ENCODE results near the gene LY6G6D. TPM values are rescaled to one million over a fixed set of nuclear protein-coding genes. Genes with fewer than 3 reads are reported as not detected.

The LY6G6D gene
- total RNA-seq, 3 donors from 2014 or later: not detected

- Mint-ChIP-seq H3K4me1 (ENCODE audit: low read depth) (peaks cover 62% of the 10 kb centered on the region), H3K4me3 (peak overlapping the region; percentile 94), H3K36me3 (ENCODE audit: insufficient read depth) (peaks cover 20% of the 10 kb centered on the region), H3K27me3 (ENCODE audit: low read depth) (no peaks in the 10 kb centered on the region), H3K9me3 (no peaks in the 10 kb centered on the region)
- DNase-seq (no peak), ATAC-seq (no peak)
Measured at GRCh38 chr6:31730631-31731086, 15.5 kb downstream of the LY6G6D start.

- Mint-ChIP-seq H3K4me3 (no peak overlapping the region), H3K9me3 (no peaks in the 10 kb centered on the region), H3K36me3 (ENCODE audit: insufficient read depth) (peaks cover 17% of the 10 kb centered on the region), H3K27me3 (ENCODE audit: low read depth) (no peaks in the 10 kb centered on the region), H3K4me1 (ENCODE audit: low read depth) (peaks cover 58% of the 10 kb centered on the region)
- DNase-seq (no peak), ATAC-seq (no peak)
Measured at GRCh38 chr6:31732029-31732428, 16.9 kb downstream of the LY6G6D start.

- Mint-ChIP-seq H3K27me3 (ENCODE audit: low read depth) (no peaks in the 10 kb centered on the region), H3K9me3 (no peaks in the 10 kb centered on the region), H3K4me1 (ENCODE audit: low read depth) (peaks cover 61% of the 10 kb centered on the region), H3K36me3 (ENCODE audit: insufficient read depth) (peaks cover 17% of the 10 kb centered on the region), H3K4me3 (peak overlapping the region; percentile 98)
- ATAC-seq (no peak), DNase-seq (no peak)
Measured at GRCh38 chr6:31733734-31734133, 18.6 kb downstream of the LY6G6D start.

- peak; percentile 57 to 58 for ATAC-seq
Measured at GRCh38 chr6:31734247-31734820, 19.2 kb downstream of the LY6G6D start.

GRCh38 chr6:31734821-31735406, 19.8 kb downstream of the LY6G6D start:
- Mint-ChIP-seq H3K9me3 (no peaks in the 10 kb centered on the region), H3K27me3 (ENCODE audit: low read depth) (no peaks in the 10 kb centered on the region), H3K4me1 (ENCODE audit: low read depth) (peaks cover 64% of the 10 kb centered on the region), H3K4me3 (peak overlapping the region; percentile 98), H3K36me3 (ENCODE audit: insufficient read depth) (peaks cover 17% of the 10 kb centered on the region)
- DNase-seq: peak; percentile 42
- ATAC-seq: peak; percentile 3 to 5

More at GRCh38 chr6:31734247-31734820, 19.2 kb downstream of the LY6G6D start:
- Mint-ChIP-seq H3K27me3 (ENCODE audit: low read depth) (no peaks in the 10 kb centered on the region), H3K4me1 (ENCODE audit: low read depth) (peaks cover 60% of the 10 kb centered on the region), H3K9me3 (no peaks in the 10 kb centered on the region), H3K4me3 (peak overlapping the region; percentile 98), H3K36me3 (ENCODE audit: insufficient read depth) (peaks cover 17% of the 10 kb centered on the region)
- no peak for DNase-seq

- Mint-ChIP-seq H3K4me3 (peak within 1 kb of the TSS; percentile 98), H3K4me1 (ENCODE audit: low read depth) (peaks cover 66% of the 10 kb centered on the region), H3K27me3 (ENCODE audit: low read depth) (no peaks in the 10 kb centered on the region), H3K9me3 (no peaks in the 10 kb centered on the region), H3K36me3 (ENCODE audit: insufficient read depth) (peaks cover 17% of the 10 kb centered on the region)
- ATAC-seq (peak; percentile 36 to 38), DNase-seq (peak; percentile 76)
Measured at GRCh38 chr6:31736021-31736767, 21.0 kb downstream of the LY6G6D start, which contains the start of gene CLIC1. CLIC1 (minus strand) TSS chr6:31736530; CDS start chr6:31736300, 230 bp downstream.

GRCh38 chr6:31736768-31737314, 21.7 kb downstream of the LY6G6D start:
- Mint-ChIP-seq H3K36me3 (ENCODE audit: insufficient read depth) (peaks cover 18% of the 10 kb centered on the region), H3K4me1 (ENCODE audit: low read depth) (peaks cover 71% of the 10 kb centered on the region), H3K9me3 (no peaks in the 10 kb centered on the region), H3K4me3 (peak overlapping the region; percentile 98), H3K27me3 (ENCODE audit: low read depth) (no peaks in the 10 kb centered on the region)
- ATAC-seq (no peak), DNase-seq (no peak)

- Mint-ChIP-seq H3K36me3 (ENCODE audit: insufficient read depth) (peaks cover 14% of the 10 kb centered on the region), H3K4me1 (ENCODE audit: low read depth) (peaks cover 69% of the 10 kb centered on the region), H3K4me3 (peak overlapping the region; percentile 98), H3K9me3 (no peaks in the 10 kb centered on the region), H3K27me3 (ENCODE audit: low read depth) (no peaks in the 10 kb centered on the region)
- ATAC-seq: no peak
- DNase-seq: no peak
Measured at GRCh38 chr6:31737315-31737990, 22.3 kb downstream of the LY6G6D start.

GRCh38 chr6:31737991-31738979, 23.1 kb downstream of the LY6G6D start:
- H3K27me3 Mint-ChIP-seq (ENCODE audit: low read depth): no peaks in the 10 kb centered on the region
- peaks cover 14% of the 10 kb centered on the region for H3K36me3 Mint-ChIP-seq (ENCODE audit: insufficient read depth)
- peak; percentile 53 for DNase-seq
- no peak for ATAC-seq
- peak overlapping the region; percentile 98 for H3K4me3 Mint-ChIP-seq
- peaks cover 66% of the 10 kb centered on the region for H3K4me1 Mint-ChIP-seq (ENCODE audit: low read depth)
- no peaks in the 10 kb centered on the region for H3K9me3 Mint-ChIP-seq

- H3K4me3 Mint-ChIP-seq: peak within 1 kb of the TSS; percentile 95
- H3K36me3 Mint-ChIP-seq (ENCODE audit: insufficient read depth): peaks cover 8% of the 10 kb centered on the region
- no peaks in the 10 kb centered on the region for H3K27me3 Mint-ChIP-seq (ENCODE audit: low read depth)
- no peaks in the 10 kb centered on the region for H3K9me3 Mint-ChIP-seq
- DNase-seq (peak; percentile 91), ATAC-seq (peak; percentile 93 to 94)
- peaks cover 54% of the 10 kb centered on the region for H3K4me1 Mint-ChIP-seq (ENCODE audit: low read depth)
Measured at GRCh38 chr6:31739639-31740396, 24.7 kb downstream of the LY6G6D start, which contains the start of gene MSH5. MSH5 (plus strand) TSS chr6:31740005; CDS start chr6:31740467, 462 bp downstream.

GRCh38 chr6:31740397-31741223, 25.5 kb downstream of the LY6G6D start:
- Mint-ChIP-seq H3K27me3 (ENCODE audit: low read depth) (no peaks in the 10 kb centered on the region), H3K4me1 (ENCODE audit: low read depth) (peaks cover 52% of the 10 kb centered on the region), H3K36me3 (ENCODE audit: insufficient read depth) (peaks cover 8% of the 10 kb centered on the region), H3K9me3 (no peaks in the 10 kb centered on the region), H3K4me3 (peak overlapping the region; percentile 95)
- ATAC-seq (peak in 1 of 2 donors; percentile 0), DNase-seq (no peak)

- no peak for DNase-seq
- Mint-ChIP-seq H3K27me3 (ENCODE audit: low read depth) (no peaks in the 10 kb centered on the region), H3K9me3 (no peaks in the 10 kb centered on the region), H3K4me1 (ENCODE audit: low read depth) (peaks cover 45% of the 10 kb centered on the region), H3K4me3 (no peak overlapping the region), H3K36me3 (ENCODE audit: insufficient read depth) (peaks cover 8% of the 10 kb centered on the region)
- ATAC-seq: no peak
Measured at GRCh38 chr6:31741815-31742214, 26.7 kb downstream of the LY6G6D start.
